Keratinocyte (primary cell): ENCODE data around the gene REV1.

Experiments used
- CTCF ChIP-seq, 3 experiments: IDR thresholded peaks in 1 of 3; conservative IDR thresholded peaks in 1 of 3; optimal IDR thresholded peaks in 1 of 3; 2 replicates in 2 of 3; 3 replicates in 1 of 3; pipeline versions ENCODE3 to v1.5.1; 2011; ENCODE audit warnings: low read length in 3 of 3, mild to moderate bottlenecking in 3 of 3, moderate library complexity in 2 of 3, control low read depth in 1 of 3, inconsistent platforms in 1 of 3; ENCODE audit not compliant: insufficient read depth in 2 of 3; ENCODE audit errors: extremely low read depth in 1 of 3
- EZH2 ChIP-seq: IDR thresholded peaks from one replicate; pipeline ENCODE4 v1.6.1; 2012; ENCODE audit warnings: inconsistent platforms, mild to moderate bottlenecking, low read length, moderate library complexity

GRCh38 chr2:99471654-99472599, 17.9 kb downstream of the REV1 start:
- TF ChIP-seq CTCF (optimal IDR thresholded peaks at IDR 0.05 in 1 of 3, IDR thresholded peaks at IDR 0.05 in 1 of 3, conservative IDR thresholded peaks at IDR 0.05 in 1 of 3; ENCODE audit: extremely low read depth in 1 of 3, insufficient read depth in 2 of 3, low read length in 3 of 3) (no peak), EZH2 (no peak)
